ENCODE measurements around the gene SORBS2.

- TF ChIP-seq EZH2 (IDR thresholded peaks at IDR 0.05; ENCODE audit: borderline replicate concordance, low read depth, low read length, severe bottlenecking): no peak
- no peak for TF ChIP-seq CTCF (IDR thresholded peaks at IDR 0.05; ENCODE audit: borderline replicate concordance, extremely low read depth, low read length, poor library complexity, severe bottlenecking)
Measured at GRCh38 chr4:185793716-185794115, 18.3 kb downstream of the SORBS2 start.

Data from DND-41 (cell line).